DND-41 (cell line): ENCODE measurements around the gene USP7.

ENCODE experiments used
- ATAC-seq: fragments of 200-7000 bp; cut with Tn5 transposase; 3 replicates; pipeline ENCODE4 v1.9.1; 2021; ENCODE audit warnings: low read depth; ENCODE audit not compliant: insufficient read depth
- DNase-seq: peaks from one replicate; pipeline ENCODE4 v3.0.0-alpha.2; 2020
- H2AFZ ChIP-seq: 2 replicates; pipeline ENCODE4 v1.6.0; 2012; ENCODE audit warnings: low read depth, low read length
- H3K27ac ChIP-seq: 2 replicates; pipeline ENCODE4 v1.5.1; 2012; ENCODE audit warnings: low read length, inconsistent platforms
- H3K27me3 ChIP-seq: fragments of 200-600 bp; sonication (generic); 2 replicates; pipeline ENCODE4 v1.6.0; 2012; ENCODE audit warnings: low read length, mild to moderate bottlenecking, inconsistent platforms; ENCODE audit not compliant: insufficient read depth, poor library complexity
- H3K36me3 ChIP-seq: 2 replicates; pipeline ENCODE4 v1.5.1; 2012; ENCODE audit warnings: low read length, inconsistent platforms; ENCODE audit not compliant: insufficient read depth
- H3K4me1 ChIP-seq: 2 replicates; pipeline ENCODE4 v1.5.1; 2012; ENCODE audit warnings: mild to moderate bottlenecking, low read length; ENCODE audit not compliant: insufficient read depth
- H3K4me2 ChIP-seq: 2 replicates; pipeline ENCODE4 v1.6.0; 2012; ENCODE audit warnings: mild to moderate bottlenecking, moderate library complexity, low read length, inconsistent platforms; ENCODE audit not compliant: insufficient read depth
- H3K4me3 ChIP-seq, 2 experiments: fragments of 200-600 bp in 1 of 2; shearing (Covaris generic) in 1 of 2; 2 replicates each; pipeline ENCODE4 v1.5.1; 2012 to 2016; ENCODE audit warnings: inconsistent platforms in 2 of 2, low read length in 2 of 2, mild to moderate bottlenecking in 2 of 2, low read depth in 1 of 2, moderate library complexity in 1 of 2
- H3K79me2 ChIP-seq: 2 replicates; pipeline ENCODE4 v1.6.0; 2012; ENCODE audit warnings: low read length, inconsistent platforms; ENCODE audit not compliant: insufficient read depth
- H3K9ac ChIP-seq: 2 replicates; pipeline ENCODE4 v1.6.0; 2012; ENCODE audit warnings: low read depth, mild to moderate bottlenecking, inconsistent platforms, low read length, moderate library complexity
- H3K9me3 ChIP-seq: 2 replicates; pipeline ENCODE4 v1.5.1; 2012; ENCODE audit warnings: low read length, moderate library complexity, mild to moderate bottlenecking, inconsistent platforms; ENCODE audit not compliant: insufficient read depth, severe bottlenecking
- H4K20me1 ChIP-seq: 2 replicates; pipeline ENCODE4 v1.6.0; 2012; ENCODE audit warnings: low read length; ENCODE audit not compliant: insufficient read depth
- CTCF ChIP-seq: IDR thresholded peaks from 2 replicates; pipeline ENCODE4 v1.5.1; 2012; ENCODE audit warnings: borderline replicate concordance, low read length, moderate library complexity, mild to moderate bottlenecking; ENCODE audit not compliant: poor library complexity, severe bottlenecking; ENCODE audit errors: extremely low read depth
- EZH2 ChIP-seq: IDR thresholded peaks from 3 replicates; pipeline ENCODE4 v1.6.1; 2012; ENCODE audit warnings: borderline replicate concordance, low read depth, mild to moderate bottlenecking, moderate library complexity, low read length, inconsistent platforms; ENCODE audit not compliant: severe bottlenecking

USP7 gene

GRCh38 chr16:8893426-8893825 is 70.3 kb downstream of the USP7 start:
- no peaks in the 10 kb centered on the region for H3K27me3 ChIP-seq
- H3K27ac ChIP-seq = no peak overlapping the region
- DNase-seq (no peak), ATAC-seq (no peak)
- no peak overlapping the region for H3K4me2 ChIP-seq
- no peaks in the 10 kb centered on the region for H3K9me3 ChIP-seq
- H3K9ac ChIP-seq = no peak overlapping the region
- no peak for TF ChIP-seq EZH2
- no peak for TF ChIP-seq CTCF
- H2AFZ ChIP-seq = no peak overlapping the region
- H3K4me1 ChIP-seq = no peaks in the 10 kb centered on the region
- H4K20me1 ChIP-seq = peaks cover 41% of the 10 kb centered on the region
- no peak overlapping the region for H3K4me3 ChIP-seq
- peaks cover 6% of the 10 kb centered on the region; the same call in 1 of the 2 replicates for H3K79me2 ChIP-seq
- peaks cover 92% of the 10 kb centered on the region for H3K36me3 ChIP-seq

- no peak overlapping the region for H3K9ac ChIP-seq
- H3K27me3 ChIP-seq = no peaks in the 10 kb centered on the region
- peaks cover 48% of the 10 kb centered on the region for H4K20me1 ChIP-seq
- no peak for ATAC-seq
- no peak for DNase-seq
- peaks cover 6% of the 10 kb centered on the region; the same call in 1 of the 2 replicates for H3K79me2 ChIP-seq
- H3K4me3 ChIP-seq = no peak overlapping the region
- H3K4me1 ChIP-seq = no peaks in the 10 kb centered on the region
- TF ChIP-seq EZH2 (no peak), CTCF (no peak)
- no peak overlapping the region for H2AFZ ChIP-seq
- H3K9me3 ChIP-seq = no peaks in the 10 kb centered on the region
- no peak overlapping the region for H3K27ac ChIP-seq
- peaks cover 87% of the 10 kb centered on the region for H3K36me3 ChIP-seq
- H3K4me2 ChIP-seq = no peak overlapping the region
Measured at GRCh38 chr16:8892101-8892575, 71.6 kb downstream of the USP7 start.

GRCh38 chr16:8890549-8890921 is 73.2 kb downstream of the USP7 start:
- Histone ChIP-seq H3K4me2 (no peak overlapping the region), H3K36me3 (peaks cover 72% of the 10 kb centered on the region), H3K27ac (no peak overlapping the region), H4K20me1 (peaks cover 47% of the 10 kb centered on the region), H2AFZ (no peak overlapping the region), H3K9me3 (no peaks in the 10 kb centered on the region), H3K79me2 (peaks cover 3% of the 10 kb centered on the region; the same call in 1 of the 2 replicates), H3K27me3 (no peaks in the 10 kb centered on the region), H3K4me1 (no peaks in the 10 kb centered on the region), H3K9ac (no peak overlapping the region), H3K4me3 (no peak overlapping the region)
- ATAC-seq = no peak
- TF ChIP-seq CTCF (no peak), EZH2 (no peak)
- no peak for DNase-seq

- ATAC-seq (no peak), DNase-seq (no peak)
- Histone ChIP-seq H4K20me1 (peaks cover 44% of the 10 kb centered on the region), H3K79me2 (peaks cover 3% of the 10 kb centered on the region; the same call in 1 of the 2 replicates), H3K9ac (no peak overlapping the region), H3K9me3 (no peaks in the 10 kb centered on the region), H3K27me3 (no peaks in the 10 kb centered on the region), H3K27ac (no peak overlapping the region), H3K36me3 (peaks cover 66% of the 10 kb centered on the region), H3K4me1 (no peaks in the 10 kb centered on the region), H2AFZ (no peak overlapping the region), H3K4me2 (no peak overlapping the region), H3K4me3 (no peak overlapping the region)
- TF ChIP-seq CTCF (no peak), EZH2 (no peak)
Measured at GRCh38 chr16:8889893-8890548, 73.7 kb downstream of the USP7 start.
